PC-3 (cell line): ENCODE measurements around the gene MRPS7.

Experiments
- EZH2 ChIP-seq: fragments of 300-600 bp; sonication (generic); IDR thresholded peaks from one replicate; pipeline ENCODE4 v1.6.1; 2017; ENCODE audit warnings: antibody characterized with exemption, mild to moderate bottlenecking, low read length; ENCODE audit not compliant: unreplicated experiment
- EZH2phosphoT487 ChIP-seq: fragments of 300-600 bp; sonication (generic); IDR thresholded peaks from 2 replicates; pipeline ENCODE4 v1.6.1; 2018; ENCODE audit warnings: mild to moderate bottlenecking, antibody characterized with exemption, low read length, borderline replicate concordance
- TF ChIP-seq, protein P1 (sequence below): fragments of 300-600 bp; sonication (generic); conservative IDR thresholded peaks from 2 replicates; pipeline ENCODE4 v1.5.1; 2017; ENCODE audit warnings: antibody characterized with exemption, low read depth, mild to moderate bottlenecking, low read length

DNA sequence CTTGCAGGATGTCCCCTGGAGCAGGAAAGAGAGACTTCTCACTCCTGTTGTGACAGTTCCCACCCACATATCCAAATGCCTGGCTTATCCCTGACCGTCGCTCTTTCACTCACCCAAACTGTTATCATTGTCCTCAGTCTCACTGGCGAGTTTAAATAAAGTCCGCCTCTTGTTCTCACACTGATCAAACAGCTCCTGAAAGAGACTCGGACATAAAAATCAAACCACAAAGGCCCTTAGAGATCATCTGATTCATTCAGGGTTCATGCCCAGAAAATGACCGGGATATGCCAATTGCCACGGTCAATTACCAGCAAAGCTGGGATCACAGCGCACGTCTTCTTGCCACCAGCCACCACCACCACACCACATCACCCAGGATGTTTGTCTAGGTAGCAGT lies 20.2 kb upstream of the MRPS7 start:
- TF ChIP-seq, protein P1, sequence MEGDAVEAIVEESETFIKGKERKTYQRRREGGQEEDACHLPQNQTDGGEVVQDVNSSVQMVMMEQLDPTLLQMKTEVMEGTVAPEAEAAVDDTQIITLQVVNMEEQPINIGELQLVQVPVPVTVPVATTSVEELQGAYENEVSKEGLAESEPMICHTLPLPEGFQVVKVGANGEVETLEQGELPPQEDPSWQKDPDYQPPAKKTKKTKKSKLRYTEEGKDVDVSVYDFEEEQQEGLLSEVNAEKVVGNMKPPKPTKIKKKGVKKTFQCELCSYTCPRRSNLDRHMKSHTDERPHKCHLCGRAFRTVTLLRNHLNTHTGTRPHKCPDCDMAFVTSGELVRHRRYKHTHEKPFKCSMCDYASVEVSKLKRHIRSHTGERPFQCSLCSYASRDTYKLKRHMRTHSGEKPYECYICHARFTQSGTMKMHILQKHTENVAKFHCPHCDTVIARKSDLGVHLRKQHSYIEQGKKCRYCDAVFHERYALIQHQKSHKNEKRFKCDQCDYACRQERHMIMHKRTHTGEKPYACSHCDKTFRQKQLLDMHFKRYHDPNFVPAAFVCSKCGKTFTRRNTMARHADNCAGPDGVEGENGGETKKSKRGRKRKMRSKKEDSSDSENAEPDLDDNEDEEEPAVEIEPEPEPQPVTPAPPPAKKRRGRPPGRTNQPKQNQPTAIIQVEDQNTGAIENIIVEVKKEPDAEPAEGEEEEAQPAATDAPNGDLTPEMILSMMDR, result no peak
- TF ChIP-seq EZH2 (no peak), EZH2phosphoT487 (no peak)
